Activated CD4-positive, alpha-beta T cell treated with anti-CD3 and anti-CD28 coated beads for 36 hours (primary cell): ENCODE measurements around the gene CRTC3. TPM values are rescaled to one million over a fixed set of nuclear protein-coding genes. Genes with fewer than 3 reads are reported as not detected.

ENCODE experiments used
- ATAC-seq: fragments of 200-7000 bp; cut with Tn5 transposase; one replicate; pipeline ENCODE4 v1.10.0; 2021; ENCODE audit warnings: mild to moderate bottlenecking, moderate library complexity
- CTCF ChIA-PET: fragments of 350-600 bp; sonication (Branson Sonifier 250); formaldehyde crosslinking; loops from one replicate; lab custom pipeline; 2021; ENCODE audit warnings: antibody characterized with exemption; lab: Charles Lee
- POLR2A ChIA-PET: fragments of 350-600 bp; sonication (Branson Sonifier 250); formaldehyde crosslinking; loops from one replicate; lab custom pipeline; 2021; ENCODE audit warnings: antibody characterized with exemption, inconsistent platforms; lab: Charles Lee
- DNase-seq: peaks from one replicate; pipeline ENCODE4 v3.0.0-alpha.2; 2020
- H3K27ac Mint-ChIP-seq: one replicate; pipeline ENCODE4 v1.8.0; 2021; ENCODE audit warnings: mixed read lengths
- H3K27me3 Mint-ChIP-seq: one replicate; pipeline ENCODE4 v1.8.0; 2021; ENCODE audit warnings: mixed read lengths
- H3K36me3 Mint-ChIP-seq: one replicate; pipeline ENCODE4 v1.8.0; 2021; ENCODE audit warnings: low read depth, mixed read lengths
- H3K4me1 Mint-ChIP-seq: one replicate; pipeline ENCODE4 v1.8.0; 2021; ENCODE audit warnings: mixed read lengths
- H3K4me3 Mint-ChIP-seq: one replicate; pipeline ENCODE4 v1.8.0; 2021; ENCODE audit warnings: mild to moderate bottlenecking, moderate library complexity, mixed read lengths
- H3K9me3 Mint-ChIP-seq: one replicate; pipeline ENCODE4 v1.8.0; 2021; ENCODE audit warnings: low read depth, mixed read lengths
- intact Hi-C, 2 experiments: fragments of 100-400 bp; cut with DNase I in 1 of 2; cut with micrococcal nuclease in 1 of 2; formaldehyde crosslinking; loops; one replicate each; pipeline versions ENCODE4 v1.14.2 to v1.15.1; 2022 to 2024; cut with DNase I, micrococcal nuclease
- total RNA-seq, 2 experiments: library from RNA; stranded (reverse); gene quantifications; one replicate each; pipeline ENCODE4 v1.2.3, GENCODE V29; 2021

The CRTC3 gene, protein sequence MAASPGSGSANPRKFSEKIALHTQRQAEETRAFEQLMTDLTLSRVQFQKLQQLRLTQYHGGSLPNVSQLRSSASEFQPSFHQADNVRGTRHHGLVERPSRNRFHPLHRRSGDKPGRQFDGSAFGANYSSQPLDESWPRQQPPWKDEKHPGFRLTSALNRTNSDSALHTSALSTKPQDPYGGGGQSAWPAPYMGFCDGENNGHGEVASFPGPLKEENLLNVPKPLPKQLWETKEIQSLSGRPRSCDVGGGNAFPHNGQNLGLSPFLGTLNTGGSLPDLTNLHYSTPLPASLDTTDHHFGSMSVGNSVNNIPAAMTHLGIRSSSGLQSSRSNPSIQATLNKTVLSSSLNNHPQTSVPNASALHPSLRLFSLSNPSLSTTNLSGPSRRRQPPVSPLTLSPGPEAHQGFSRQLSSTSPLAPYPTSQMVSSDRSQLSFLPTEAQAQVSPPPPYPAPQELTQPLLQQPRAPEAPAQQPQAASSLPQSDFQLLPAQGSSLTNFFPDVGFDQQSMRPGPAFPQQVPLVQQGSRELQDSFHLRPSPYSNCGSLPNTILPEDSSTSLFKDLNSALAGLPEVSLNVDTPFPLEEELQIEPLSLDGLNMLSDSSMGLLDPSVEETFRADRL
- total RNA-seq: 10 to 100 TPM; 32.4 to 36.2 TPM

DNA sequence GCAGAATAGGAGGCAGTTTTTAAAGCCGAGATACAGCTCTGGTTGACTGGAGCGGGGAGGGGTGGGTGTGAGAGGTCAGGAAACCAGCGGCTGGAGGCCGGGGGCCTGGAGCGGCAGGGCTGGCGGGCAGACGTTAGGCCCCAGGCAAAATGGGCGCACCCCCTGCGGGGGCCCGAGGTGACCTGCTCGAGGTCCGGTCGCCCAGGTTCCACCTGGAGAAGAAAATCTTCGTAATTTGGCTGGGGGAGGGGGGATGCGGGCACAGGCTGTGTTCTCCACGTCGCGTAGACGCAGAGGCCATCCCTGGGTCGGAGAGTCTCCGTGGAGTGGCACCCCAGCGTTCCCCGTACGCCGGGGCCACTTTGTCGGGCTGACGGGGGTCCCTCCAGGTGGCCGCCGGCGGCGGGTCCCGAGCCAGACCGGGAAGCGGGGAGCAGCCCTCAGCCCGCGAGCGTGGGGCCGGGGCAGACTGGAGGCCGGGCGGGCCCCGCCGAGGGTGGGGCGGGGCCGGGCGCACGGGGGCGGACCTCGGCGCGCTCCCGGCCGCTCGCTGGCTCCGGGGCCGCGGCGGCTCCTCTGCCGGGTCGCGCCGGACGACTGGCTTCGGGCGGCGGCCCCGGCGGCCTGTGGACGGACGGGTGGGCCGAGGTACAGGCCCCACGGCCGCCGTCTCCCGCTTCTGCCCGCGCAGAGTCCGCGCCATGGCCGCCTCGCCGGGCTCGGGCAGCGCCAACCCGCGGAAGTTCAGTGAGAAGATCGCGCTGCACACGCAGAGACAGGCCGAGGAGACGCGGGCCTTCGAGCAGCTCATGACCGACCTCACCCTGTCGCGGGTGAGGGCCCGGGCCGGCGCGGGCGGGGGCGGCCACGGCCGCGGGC lies at the start of gene CRTC3:
TSS of gene CRTC3 (plus strand) at position 553 of the 879 bp plus-strand sequence. CDS start at position 702, 149 bp downstream.
- H3K36me3 Mint-ChIP-seq: peaks cover 7% of the 10 kb centered on the region
- POLR2A ChIA-PET: interaction anchor here (1.2 kb wide), 3 partner anchors 10 to 37 kb away, joined by 3 to 7 read pairs (median 5); no protein-coding TSS in a partner anchor
- DNase-seq (peak; percentile 72), ATAC-seq (peak; percentile 88)
- H3K9me3 Mint-ChIP-seq: no peaks in the 10 kb centered on the region
- H3K27ac Mint-ChIP-seq: peak within 1 kb of the TSS; percentile 92
- H3K4me1 Mint-ChIP-seq: peaks cover 42% of the 10 kb centered on the region
- CTCF ChIA-PET: interaction anchor here (0.5 to 1.2 kb wide), 6 partner anchors 30 to 403 kb away, joined by 3 read pairs; no protein-coding TSS in a partner anchor
- intact Hi-C loops: loop anchor here (1.0 to 5.0 kb wide), 4 partner anchors 35 to 188 kb away; partner anchors contain the start of gene BLM (in 1 of the 2)
- H3K4me3 Mint-ChIP-seq: peak within 1 kb of the TSS; percentile 93
- H3K27me3 Mint-ChIP-seq: no peaks in the 10 kb centered on the region

DNA sequence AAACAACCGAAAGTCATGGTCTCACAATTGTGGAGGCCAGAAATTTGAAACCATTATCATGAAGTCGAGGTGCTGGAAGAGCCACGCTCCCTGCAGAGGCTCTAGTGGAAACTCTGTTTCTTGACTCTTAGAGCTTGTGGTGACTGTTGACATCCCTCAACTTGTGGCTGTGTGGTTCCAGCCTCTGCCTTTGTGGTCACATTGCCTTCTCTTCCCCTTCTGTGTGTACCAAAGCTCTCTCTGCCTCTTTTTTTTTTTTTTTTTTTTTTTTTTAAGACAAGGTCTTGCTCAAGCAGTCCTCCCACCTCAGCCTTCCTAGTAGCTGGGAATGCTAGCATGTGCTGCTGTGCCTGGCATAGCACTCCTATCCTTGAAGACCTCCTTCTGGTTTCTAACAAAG lies 48.7 kb upstream of the CRTC3 start:
- peak; percentile 65 for ATAC-seq
- intact Hi-C loops: loop anchor here in 1 of 2 experiments (5.0 kb wide), 1 partner anchor 339 kb away; no protein-coding TSS in a partner anchor
- ChIA-PET POLR2A (interaction anchor here (0.6 kb wide), 1 partner anchor 188 kb away, joined by 5 read pairs; no protein-coding TSS in a partner anchor), CTCF (interaction anchor here (0.6 to 6.7 kb wide), 13 partner anchors 14 to 179 kb away, joined by 3 to 114 read pairs (median 6); no protein-coding TSS in a partner anchor)
- DNase-seq: peak; percentile 54
- H3K36me3 Mint-ChIP-seq: peaks cover 64% of the 10 kb centered on the region
- H3K27ac Mint-ChIP-seq: no peak overlapping the region
- peaks cover 18% of the 10 kb centered on the region for H3K4me1 Mint-ChIP-seq
- no peaks in the 10 kb centered on the region for H3K27me3 Mint-ChIP-seq
- H3K9me3 Mint-ChIP-seq: no peaks in the 10 kb centered on the region
- no peak overlapping the region for H3K4me3 Mint-ChIP-seq

DNA sequence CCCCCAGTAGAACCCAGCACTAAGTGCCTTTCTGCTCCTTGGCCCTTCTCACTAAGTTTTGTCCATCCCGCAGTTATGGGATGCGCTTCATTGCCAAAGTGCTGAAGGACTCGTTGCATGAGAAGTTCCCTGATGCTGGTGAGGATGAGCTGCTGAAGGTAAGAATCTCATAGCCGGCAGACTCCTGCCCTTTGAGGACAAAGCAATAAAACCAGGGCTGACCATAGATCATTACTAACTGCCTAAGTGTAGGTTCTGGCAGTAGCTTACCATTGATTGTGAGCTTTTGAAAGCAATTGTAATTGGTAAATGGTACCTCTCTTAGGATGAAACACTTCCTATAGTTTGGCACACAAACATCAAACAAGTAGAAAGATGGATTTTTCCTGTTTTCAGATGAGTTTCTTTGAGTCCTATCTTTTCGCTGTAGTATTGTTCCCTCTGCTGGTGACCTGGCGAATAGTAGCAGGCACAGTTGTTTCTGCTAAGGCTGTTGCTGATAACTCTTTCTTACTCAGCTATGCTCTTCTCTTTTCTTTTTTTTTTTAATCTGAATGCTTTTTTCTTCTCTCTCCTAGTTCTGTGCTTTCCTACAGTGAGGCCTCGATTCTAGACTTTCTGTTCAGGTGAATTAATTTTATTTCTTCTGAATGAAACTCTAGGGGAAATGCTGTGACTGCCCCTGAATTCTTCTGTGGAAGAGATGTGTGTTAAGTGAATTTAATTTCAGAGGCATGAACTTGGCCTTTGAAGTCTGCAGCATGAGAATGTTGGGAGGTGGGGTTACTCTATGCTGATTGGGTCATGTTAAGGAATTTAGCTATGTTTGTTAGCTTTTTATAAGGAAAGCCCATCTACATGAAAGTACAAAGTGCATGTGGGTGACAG lies 47.4 kb upstream of the CRTC3 start:
- CTCF ChIA-PET: interaction anchor here (0.6 to 6.7 kb wide), 37 partner anchors 9 to 235 kb away, joined by 3 to 114 read pairs (median 4); partner anchors contain the start of gene BLM

DNA sequence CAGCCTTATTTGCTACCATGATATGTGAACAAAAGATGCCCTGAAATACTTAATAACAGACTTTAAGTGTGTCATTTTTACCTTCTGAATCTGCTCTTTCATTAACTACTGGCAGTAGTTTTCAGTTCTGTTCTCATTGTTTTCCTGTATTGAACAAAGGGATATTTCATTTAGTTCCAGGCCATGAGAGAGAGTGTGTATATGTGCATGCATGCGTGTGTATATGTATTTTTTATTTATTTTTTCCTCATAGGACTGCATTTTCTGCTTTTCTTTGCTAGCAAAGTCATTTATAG lies 46.8 kb upstream of the CRTC3 start:
- ChIA-PET POLR2A (no interaction called here), CTCF (interaction anchor here (0.6 to 6.7 kb wide), 18 partner anchors 9 to 234 kb away, joined by 3 to 114 read pairs (median 5); partner anchors contain the start of gene BLM)
- no peak for ATAC-seq
- Mint-ChIP-seq H3K27ac (peak overlapping the region; percentile 14), H3K36me3 (peaks cover 68% of the 10 kb centered on the region), H3K4me1 (peaks cover 18% of the 10 kb centered on the region), H3K27me3 (no peaks in the 10 kb centered on the region), H3K9me3 (no peaks in the 10 kb centered on the region), H3K4me3 (no peak overlapping the region)
- DNase-seq: no peak
- intact Hi-C loops: loop anchor here in 1 of 2 experiments (5.0 kb wide), 1 partner anchor 341 kb away; no protein-coding TSS in a partner anchor

More for the DNA sequence above, 47.4 kb upstream of the CRTC3 start:
- POLR2A ChIA-PET: interaction anchor here (1.1 kb wide), 1 partner anchor 15 kb away, joined by 4 read pairs; no protein-coding TSS in a partner anchor
- intact Hi-C loops: loop anchor here (1.0 to 5.0 kb wide), 3 partner anchors 120 to 340 kb away; no protein-coding TSS in a partner anchor
- no peaks in the 10 kb centered on the region for H3K27me3 Mint-ChIP-seq
- ATAC-seq (no peak), DNase-seq (peak; percentile 64)
- no peaks in the 10 kb centered on the region for H3K9me3 Mint-ChIP-seq
- peak overlapping the region; percentile 14 for H3K27ac Mint-ChIP-seq
- peaks cover 66% of the 10 kb centered on the region for H3K36me3 Mint-ChIP-seq
- no peak overlapping the region for H3K4me3 Mint-ChIP-seq
- peaks cover 18% of the 10 kb centered on the region for H3K4me1 Mint-ChIP-seq

DNA sequence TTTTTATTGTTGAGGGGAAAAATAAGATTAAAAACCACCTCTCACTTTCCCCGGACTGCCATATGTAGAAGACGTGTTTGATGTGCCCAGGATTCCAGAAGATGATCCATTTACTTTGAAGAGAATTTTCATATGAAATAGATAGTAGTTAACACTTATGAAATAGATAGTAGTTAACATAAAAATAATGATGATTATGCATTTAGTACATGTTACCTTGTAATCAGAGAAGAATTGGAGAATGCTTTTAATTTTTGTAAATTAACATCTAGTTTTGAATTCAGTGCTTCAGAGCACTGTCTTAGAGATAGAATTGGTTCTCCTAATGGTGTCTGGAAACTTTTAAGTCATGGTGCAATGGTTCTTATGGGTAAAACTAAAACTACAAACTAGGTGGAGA lies 46.1 kb upstream of the CRTC3 start:
- Mint-ChIP-seq H3K4me1 (peaks cover 13% of the 10 kb centered on the region), H3K27ac (no peak overlapping the region), H3K4me3 (no peak overlapping the region), H3K27me3 (no peaks in the 10 kb centered on the region), H3K9me3 (no peaks in the 10 kb centered on the region), H3K36me3 (peaks cover 66% of the 10 kb centered on the region)
- intact Hi-C loops: loop anchor here in 1 of 2 experiments (5.0 kb wide), 1 partner anchor 341 kb away; no protein-coding TSS in a partner anchor
- ChIA-PET CTCF (interaction anchor here (1.5 to 6.7 kb wide), 6 partner anchors 14 to 403 kb away, joined by 3 to 114 read pairs (median 13); no protein-coding TSS in a partner anchor), POLR2A (no interaction called here)
- DNase-seq (no peak), ATAC-seq (no peak)

DNA sequence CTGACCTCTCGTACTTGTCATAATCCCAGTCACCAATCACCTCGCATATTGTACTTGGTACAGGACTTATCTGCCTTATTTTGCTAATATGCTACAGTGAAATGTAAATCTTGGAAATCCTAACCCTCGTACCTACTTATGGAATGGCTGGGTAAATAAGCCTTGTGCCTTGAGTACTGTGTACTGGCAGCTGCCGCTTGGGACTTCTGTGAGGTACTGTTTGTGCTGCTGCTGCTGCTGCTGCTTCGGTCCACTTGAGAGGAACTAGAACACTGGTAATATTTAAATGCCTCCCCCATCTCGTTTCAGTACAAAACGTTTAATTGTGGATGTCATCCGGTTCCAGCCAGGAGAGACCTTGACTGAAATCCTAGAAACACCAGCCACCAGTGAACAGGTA lies 42.5 kb upstream of the CRTC3 start:
- DNase-seq: no peak
- Mint-ChIP-seq H3K4me3 (no peak overlapping the region), H3K9me3 (no peaks in the 10 kb centered on the region), H3K4me1 (no peaks in the 10 kb centered on the region), H3K27me3 (no peaks in the 10 kb centered on the region), H3K36me3 (peaks cover 63% of the 10 kb centered on the region), H3K27ac (no peak overlapping the region)
- POLR2A ChIA-PET: no interaction called here
- ATAC-seq: no peak
- intact Hi-C loops: no loop called here
- CTCF ChIA-PET: interaction anchor here (0.6 to 4.7 kb wide), 3 partner anchors 22 to 167 kb away, joined by 3 to 24 read pairs (median 4); no protein-coding TSS in a partner anchor

DNA sequence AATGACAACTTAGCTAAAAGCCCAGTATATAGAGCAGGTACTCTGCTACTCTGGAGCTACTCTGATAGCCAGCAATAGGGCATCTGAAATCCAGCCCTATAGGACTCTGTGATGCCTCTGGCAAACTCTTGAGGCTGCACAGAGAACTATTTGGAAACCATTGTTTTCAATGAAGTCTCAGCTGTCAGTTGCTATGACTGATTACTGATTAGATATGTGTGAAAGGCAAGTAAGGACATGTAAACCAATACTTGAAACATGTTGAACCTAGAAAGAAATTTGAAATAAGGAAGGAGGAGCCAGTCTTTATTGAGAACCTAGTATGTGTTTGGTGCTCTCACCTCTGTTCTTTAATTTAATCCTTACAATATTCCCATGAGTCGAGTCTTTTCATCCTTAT lies 40.2 kb upstream of the CRTC3 start:
- DNase-seq (no peak), ATAC-seq (no peak)
- Mint-ChIP-seq H3K27me3 (no peaks in the 10 kb centered on the region), H3K4me1 (peaks cover 15% of the 10 kb centered on the region), H3K36me3 (peaks cover 68% of the 10 kb centered on the region), H3K4me3 (no peak overlapping the region), H3K27ac (peak overlapping the region; percentile 11), H3K9me3 (no peaks in the 10 kb centered on the region)
- ChIA-PET CTCF (interaction anchor here (0.6 to 4.7 kb wide), 3 partner anchors 10 to 171 kb away, joined by 3 to 24 read pairs (median 4); no protein-coding TSS in a partner anchor), POLR2A (interaction anchor here (0.5 to 0.6 kb wide), 2 partner anchors 300 to 956 kb away, joined by 3 to 4 read pairs; no protein-coding TSS in a partner anchor)
- intact Hi-C loops: no loop called here

DNA sequence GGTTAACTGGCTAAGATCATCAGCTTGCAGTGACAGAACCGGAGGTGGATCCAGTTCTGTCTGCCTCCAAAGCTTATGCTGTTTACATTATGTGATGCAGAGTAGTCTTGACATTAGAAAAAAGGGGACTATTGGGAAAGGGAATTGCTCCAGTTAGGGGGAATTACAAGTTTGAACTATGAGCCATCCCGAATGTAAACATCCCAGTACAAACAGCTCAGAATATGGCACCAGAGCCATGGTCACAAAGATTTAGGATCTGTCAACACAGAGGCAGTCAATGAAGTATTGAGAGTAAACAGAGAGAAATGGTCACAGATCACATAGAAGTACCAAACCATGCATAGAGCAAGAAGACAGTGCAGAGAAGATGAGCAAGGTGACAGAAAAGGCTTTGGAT lies 39.8 kb upstream of the CRTC3 start:
- DNase-seq: no peak
- Mint-ChIP-seq H3K4me1 (peaks cover 15% of the 10 kb centered on the region), H3K36me3 (peaks cover 68% of the 10 kb centered on the region), H3K9me3 (no peaks in the 10 kb centered on the region), H3K27ac (peak overlapping the region; percentile 20), H3K4me3 (no peak overlapping the region), H3K27me3 (no peaks in the 10 kb centered on the region)
- no peak for ATAC-seq
- intact Hi-C loops: no loop called here
- ChIA-PET POLR2A (interaction anchor here (0.5 to 0.7 kb wide), 2 partner anchors 164 to 300 kb away, joined by 4 to 8 read pairs; no protein-coding TSS in a partner anchor), CTCF (interaction anchor here (0.6 to 4.7 kb wide), 3 partner anchors 10 to 171 kb away, joined by 3 to 24 read pairs (median 4); no protein-coding TSS in a partner anchor)

DNA sequence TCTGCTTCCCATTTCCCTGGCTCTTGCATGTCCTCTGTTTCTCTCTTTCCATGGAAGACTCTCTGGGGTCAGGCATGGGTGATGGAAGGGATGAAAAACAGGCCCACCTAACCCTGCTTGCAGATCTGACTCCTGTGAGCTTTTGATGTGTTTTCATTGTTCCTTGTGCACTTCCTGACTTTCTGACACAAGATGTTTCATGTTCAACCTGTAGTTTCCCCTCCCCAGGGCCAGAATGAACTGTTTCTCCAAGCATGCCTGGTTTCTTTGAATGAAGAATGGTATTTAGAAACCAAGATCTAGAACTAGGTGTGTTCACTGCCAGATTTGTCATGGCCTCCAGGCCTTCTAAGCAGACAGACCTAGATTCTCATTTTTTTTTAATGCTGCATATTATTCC lies 36.1 kb upstream of the CRTC3 start:
- no peak overlapping the region for H3K4me3 Mint-ChIP-seq
- intact Hi-C loops: no loop called here
- H3K27ac Mint-ChIP-seq: peak overlapping the region; percentile 44
- POLR2A ChIA-PET: no interaction called here
- CTCF ChIA-PET: no interaction called here
- DNase-seq (no peak), ATAC-seq (no peak)
- H3K9me3 Mint-ChIP-seq: no peaks in the 10 kb centered on the region
- H3K27me3 Mint-ChIP-seq: no peaks in the 10 kb centered on the region
- H3K36me3 Mint-ChIP-seq: peaks cover 68% of the 10 kb centered on the region
- H3K4me1 Mint-ChIP-seq: peaks cover 15% of the 10 kb centered on the region
